HCT116 (cell line): Measurements from ENCODE around the gene RPN1. TPM values are rescaled to one million over a fixed set of nuclear protein-coding genes. Genes with fewer than 3 reads are reported as not detected.

Experiments used
- ATAC-seq: fragments of 200-7000 bp; cut with Tn5 transposase; 2 replicates; pipeline ENCODE4 v1.9.1; 2020; ENCODE audit warnings: mild to moderate bottlenecking, moderate library complexity
- BruUV-seq: library from RNA; stranded (reverse); fragments of 400-500 nt; replicated peaks from 2 replicates; lab custom pipeline; 2021; lab: Mats Ljungman, UMichigan
- CTCF ChIA-PET: fragments of 300-600 bp; sonication (Branson Sonifier 250); formaldehyde crosslinking; loops from one replicate; lab custom pipeline; 2021; ENCODE audit warnings: antibody characterized with exemption; lab: Charles Lee
- POLR2A ChIA-PET: fragments of 300-600, 350-600 bp; sonication (Branson Sonifier 250); formaldehyde crosslinking; loops from one replicate; lab custom pipeline; 2021; ENCODE audit warnings: antibody characterized with exemption; lab: Charles Lee
- RAD21 ChIA-PET, 2 experiments: fragments of 300-600 bp; sonication (Branson Sonifier 250); formaldehyde crosslinking; loops; one replicate each; lab custom pipeline; 2023; ENCODE audit warnings: low total read pairs in 2 of 2; ENCODE audit not compliant: uncharacterized antibody in 2 of 2, unreplicated experiment in 2 of 2, low non-redundant PET in 1 of 2; lab: Charles Lee
- DNase-seq: peaks from one replicate; pipeline ENCODE4 v3.0.0-alpha.2; 2010; ENCODE audit warnings: low read depth, low spot score
- H2AFZ ChIP-seq: fragments of 200-600 bp; shearing (Covaris generic), sonication (generic); 2 replicates; pipeline ENCODE4 v1.6.1; 2017; ENCODE audit warnings: low read depth, mixed run types, mixed read lengths, antibody characterized with exemption, low read length; ENCODE audit not compliant: poor library complexity, severe bottlenecking
- H3K27ac ChIP-seq: 2 replicates; pipeline ENCODE4 v1.5.1; 2012; ENCODE audit warnings: low read depth, low read length
- H3K27me3 ChIP-seq: fragments of 200-600 bp; sonication (generic); 2 replicates; pipeline ENCODE4 v1.6.1; 2016; ENCODE audit warnings: mixed run types, low read length, mixed read lengths; ENCODE audit not compliant: insufficient read depth
- H3K36me3 ChIP-seq, 2 experiments: fragments of 200-500 bp in 1 of 2; fragments of 200-600 bp in 1 of 2; sonication (Bioruptor generic) in 1 of 2; sonication (generic) in 1 of 2; 2 replicates each; pipeline versions ENCODE4 v1.5.1 to v1.6.1; 2014 to 2016; ENCODE audit warnings: low read length in 2 of 2, inconsistent platforms in 1 of 2, mixed read lengths in 1 of 2, mixed run types in 1 of 2; ENCODE audit not compliant: insufficient read depth in 2 of 2, control insufficient read depth in 1 of 2
- H3K4me1 ChIP-seq, 2 experiments: fragments of 200-600 bp in 1 of 2; sonication (generic) in 1 of 2; 2 replicates each; pipeline versions ENCODE4 v1.5.1 to v1.6.1; 2012 to 2017; ENCODE audit warnings: low read length in 2 of 2, inconsistent platforms in 1 of 2, mild to moderate bottlenecking in 1 of 2, mixed read lengths in 1 of 2, mixed run types in 1 of 2, moderate library complexity in 1 of 2; ENCODE audit not compliant: insufficient read depth in 2 of 2, control insufficient read depth in 1 of 2
- H3K4me2 ChIP-seq: fragments of 200-600 bp; sonication (generic); 2 replicates; pipeline ENCODE4 v1.6.1; 2017; ENCODE audit warnings: mixed run types, low read length, mixed read lengths
- H3K4me3 ChIP-seq, 2 experiments: fragments of 200-600 bp in 1 of 2; sonication (generic) in 1 of 2; replicated peaks in 1 of 2; 2 replicates each; pipeline ENCODE4 v1.5.1; 2011 to 2016; ENCODE audit warnings: low read length in 2 of 2, control low read depth in 1 of 2, low read depth in 1 of 2, mild to moderate bottlenecking in 1 of 2, mixed read lengths in 1 of 2, mixed run types in 1 of 2
- H3K79me2 ChIP-seq: fragments of 200-600 bp; sonication (generic); 2 replicates; pipeline ENCODE4 v1.6.1; 2017; ENCODE audit warnings: mild to moderate bottlenecking, mixed run types, low read length, moderate library complexity, mixed read lengths; ENCODE audit not compliant: insufficient read depth
- H3K9ac ChIP-seq: fragments of 200-600 bp; sonication (generic); 2 replicates; pipeline ENCODE4 v1.6.1; 2016; ENCODE audit warnings: low read length, mixed read lengths
- H3K9me2 ChIP-seq: fragments of 200-600 bp; sonication (generic), shearing (Covaris generic); 2 replicates; pipeline ENCODE4 v1.6.1; 2017; ENCODE audit warnings: mixed run types, mild to moderate bottlenecking, moderate library complexity; ENCODE audit not compliant: insufficient read depth
- H3K9me3 ChIP-seq, 2 experiments: fragments of 200-500 bp in 1 of 2; fragments of 200-600 bp in 1 of 2; sonication (Bioruptor generic) in 1 of 2; sonication (generic) in 1 of 2; 2 replicates each; pipeline ENCODE4 v1.6.1; 2014 to 2017; ENCODE audit warnings: low read length in 2 of 2, mixed read lengths in 2 of 2, inconsistent platforms in 1 of 2, low read depth in 1 of 2, mild to moderate bottlenecking in 1 of 2, mixed run types in 1 of 2, moderate library complexity in 1 of 2; ENCODE audit not compliant: control insufficient read depth in 1 of 2, insufficient read depth in 1 of 2
- H4K20me1 ChIP-seq: fragments of 200-600 bp; sonication (generic), shearing (Covaris generic); 2 replicates; pipeline ENCODE4 v1.6.1; 2017; ENCODE audit warnings: mixed run types, mild to moderate bottlenecking, moderate library complexity; ENCODE audit not compliant: insufficient read depth
- CTCF ChIP-seq, 3 experiments: fragments of 200-600 bp in 1 of 3; sonication (generic) in 1 of 3; IDR thresholded peaks in 2 of 3; conservative IDR thresholded peaks in 1 of 3; 2 replicates each; pipeline ENCODE4 v1.5.1; 2012 to 2017; ENCODE audit warnings: low read depth in 2 of 3, low read length in 2 of 3, antibody characterized with exemption in 1 of 3, borderline replicate concordance in 1 of 3, control low read depth in 1 of 3, mild to moderate bottlenecking in 1 of 3, mixed read lengths in 1 of 3, mixed run types in 1 of 3, moderate library complexity in 1 of 3; ENCODE audit not compliant: insufficient read depth in 1 of 3
- RAD21 ChIP-seq: IDR thresholded peaks from 2 replicates; pipeline ENCODE4 v1.6.1; 2012; ENCODE audit warnings: low read depth, mild to moderate bottlenecking
- ZNF274 ChIP-seq: fragments of 200-500 bp; sonication (Bioruptor generic); IDR thresholded peaks from 2 replicates; pipeline ENCODE4 v1.6.1; 2014; ENCODE audit warnings: mild to moderate bottlenecking, low read depth, low read length, inconsistent platforms
- intact Hi-C: fragments of 100-400 bp; cut with micrococcal nuclease; formaldehyde crosslinking; loops from 2 replicates; pipeline ENCODE4 v1.10.0; 2022
- total RNA-seq: library from RNA; stranded (reverse); gene quantifications from one replicate; pipeline ENCODE4 v1.2.1, GENCODE V29; 2021; ENCODE audit not compliant: unreplicated experiment

RPN1 gene
- total RNA-seq, 1 experiment from 2014 or later: 218 TPM

- BruUV-seq: no TSS peak
- intact Hi-C loops: no loop called here
- no peak for ATAC-seq
These were observed 45.2 kb downstream of the RPN1 start for GRCh38 chr3:128605091-128606046.

More at GRCh38 chr3:128605091-128606046, 45.2 kb downstream of the RPN1 start:
- no peaks in the 10 kb centered on the region for H4K20me1 ChIP-seq
- no peaks in the 10 kb centered on the region for H3K36me3 ChIP-seq
- peaks cover 0 to 3% of the 10 kb centered on the region in 2 experiments; a peak in 1 of 4 replicates for H3K4me1 ChIP-seq
- H3K4me3 ChIP-seq: no peak overlapping the region
- H3K27me3 ChIP-seq: no peaks in the 10 kb centered on the region
- no peak overlapping the region for H2AFZ ChIP-seq
- TF ChIP-seq CTCF (IDR thresholded peaks at IDR 0.05 in 2 of 3, conservative IDR thresholded peaks at IDR 0.05 in 1 of 3; ENCODE audit: borderline replicate concordance in 1 of 3, insufficient read depth in 1 of 3, low read depth in 2 of 3, low read length in 2 of 3): 0 out of 6 replicates have a peak, but pooled peaks of 2 of the 3 experiments have one; percentile 5 to 8
- peak; percentile 24; the same call in 1 of the 2 replicates for TF ChIP-seq RAD21
- TF ChIP-seq ZNF274: no peak
- RAD21 ChIA-PET: no interaction called here
- H3K27ac ChIP-seq: no peak overlapping the region
- H3K9ac ChIP-seq: no peak overlapping the region
- no peaks in the 10 kb centered on the region for H3K9me2 ChIP-seq
- H3K79me2 ChIP-seq: no peaks in the 10 kb centered on the region
- POLR2A ChIA-PET: no interaction called here
- H3K9me3 ChIP-seq: no peaks in the 10 kb centered on the region
- H3K4me2 ChIP-seq: no peak overlapping the region
- no peak for DNase-seq
- CTCF ChIA-PET: interaction anchor here (1.5 kb wide), 1 partner anchor 13 kb away, joined by 5 read pairs; no protein-coding TSS in a partner anchor
